ENCODE results near the gene MTMR11. TPM values are rescaled to one million over a fixed set of nuclear protein-coding genes. Genes with fewer than 3 reads are reported as not detected.

MTMR11 gene
- total and polyA plus RNA-seq, 2 donors (not counting 1 experiment from before 2014, with no cell fraction given) = 14.0 to 17.5 TPM

- no peaks in the 10 kb centered on the region for H3K4me1 ChIP-seq (ENCODE audit: control insufficient read depth, extremely low read depth, insufficient read depth, low read length)
- no peaks in the 10 kb centered on the region for H3K9me3 ChIP-seq (ENCODE audit: control insufficient read depth, insufficient read depth, low read depth, low read length)
Observed at GRCh38 chr1:149966405-149966804, 29.7 kb upstream of the MTMR11 start.

GRCh38 chr1:149965440-149965839 is 28.8 kb upstream of the MTMR11 start:
- H3K9ac ChIP-seq (ENCODE audit: insufficient read depth, low read length) = no peak overlapping the region
- H3K79me2 ChIP-seq (ENCODE audit: control insufficient read depth, insufficient read depth, low read length) = no peaks in the 10 kb centered on the region
- H3K36me3 ChIP-seq (ENCODE audit: control insufficient read depth, insufficient read depth, low read length) = peaks cover 6% of the 10 kb centered on the region
- H3K4me1 ChIP-seq (ENCODE audit: control insufficient read depth, extremely low read depth, insufficient read depth, low read length) = no peaks in the 10 kb centered on the region
- no peak overlapping the region for H3K27ac ChIP-seq (ENCODE audit: insufficient read depth, low read length)
- no peak overlapping the region for H3K4me3 ChIP-seq (replicated peaks in 1 of 4; ENCODE audit: control extremely low read depth in 1 of 4, insufficient read depth in 1 of 4, low read depth in 3 of 4, low read length in 4 of 4)
- H3K9me3 ChIP-seq (ENCODE audit: control insufficient read depth, insufficient read depth, low read depth, low read length) = no peaks in the 10 kb centered on the region
- H2AFZ ChIP-seq (ENCODE audit: low read length) = no peak overlapping the region
- no peaks in the 10 kb centered on the region for H3K27me3 ChIP-seq (ENCODE audit: control insufficient read depth, insufficient read depth, low read length)
- no peak overlapping the region for H3K4me2 ChIP-seq (ENCODE audit: extremely low read depth, insufficient read depth, low read length)
- H4K20me1 ChIP-seq (ENCODE audit: control insufficient read depth, extremely low read depth, insufficient read depth, low read length) = no peaks in the 10 kb centered on the region
- TF ChIP-seq CTCF (conservative IDR thresholded peaks at IDR 0.05 in 1 of 2, IDR thresholded peaks at IDR 0.05 in 1 of 2; ENCODE audit: low read depth in 1 of 2, low read length in 2 of 2) (no peak), EZH2 (IDR thresholded peaks at IDR 0.05; ENCODE audit: low read length, missing control alignments) (no peak)
- DNase-seq (ENCODE audit: low read depth in 2 of 2) = no peak

More at GRCh38 chr1:149966405-149966804, 29.7 kb upstream of the MTMR11 start:
- no peak overlapping the region for H3K27ac ChIP-seq (ENCODE audit: insufficient read depth, low read length)
- no peak overlapping the region for H3K4me2 ChIP-seq (ENCODE audit: extremely low read depth, insufficient read depth, low read length)
- no peaks in the 10 kb centered on the region for H4K20me1 ChIP-seq (ENCODE audit: control insufficient read depth, extremely low read depth, insufficient read depth, low read length)
- H3K4me3 ChIP-seq (replicated peaks in 1 of 4; ENCODE audit: control extremely low read depth in 1 of 4, insufficient read depth in 1 of 4, low read depth in 3 of 4, low read length in 4 of 4) = no peak overlapping the region
- H3K27me3 ChIP-seq (ENCODE audit: control insufficient read depth, insufficient read depth, low read length) = no peaks in the 10 kb centered on the region
- H3K79me2 ChIP-seq (ENCODE audit: control insufficient read depth, insufficient read depth, low read length) = no peaks in the 10 kb centered on the region
- H3K9ac ChIP-seq (ENCODE audit: insufficient read depth, low read length) = no peak overlapping the region
- H3K36me3 ChIP-seq (ENCODE audit: control insufficient read depth, insufficient read depth, low read length) = peaks cover 6% of the 10 kb centered on the region
- DNase-seq (ENCODE audit: low read depth in 2 of 2) = no peak
- H2AFZ ChIP-seq (ENCODE audit: low read length) = no peak overlapping the region
- TF ChIP-seq EZH2 (IDR thresholded peaks at IDR 0.05; ENCODE audit: low read length, missing control alignments) (no peak), CTCF (conservative IDR thresholded peaks at IDR 0.05 in 1 of 2, IDR thresholded peaks at IDR 0.05 in 1 of 2; ENCODE audit: low read depth in 1 of 2, low read length in 2 of 2) (no peak)

GRCh38 chr1:149963358-149963757 is 26.7 kb upstream of the MTMR11 start:
- H3K79me2 ChIP-seq (ENCODE audit: control insufficient read depth, insufficient read depth, low read length) = no peaks in the 10 kb centered on the region
- H3K4me1 ChIP-seq (ENCODE audit: control insufficient read depth, extremely low read depth, insufficient read depth, low read length) = no peaks in the 10 kb centered on the region
- no peak for TF ChIP-seq EZH2 (IDR thresholded peaks at IDR 0.05; ENCODE audit: low read length, missing control alignments)
- no peak for TF ChIP-seq CTCF (conservative IDR thresholded peaks at IDR 0.05 in 1 of 2, IDR thresholded peaks at IDR 0.05 in 1 of 2; ENCODE audit: low read depth in 1 of 2, low read length in 2 of 2)
- no peaks in the 10 kb centered on the region for H3K9me3 ChIP-seq (ENCODE audit: control insufficient read depth, insufficient read depth, low read depth, low read length)
- no peaks in the 10 kb centered on the region for H4K20me1 ChIP-seq (ENCODE audit: control insufficient read depth, extremely low read depth, insufficient read depth, low read length)
- H2AFZ ChIP-seq (ENCODE audit: low read length) = no peak overlapping the region
- H3K27ac ChIP-seq (ENCODE audit: insufficient read depth, low read length) = no peak overlapping the region
- H3K4me3 ChIP-seq (replicated peaks in 1 of 4; ENCODE audit: control extremely low read depth in 1 of 4, insufficient read depth in 1 of 4, low read depth in 3 of 4, low read length in 4 of 4) = no peak overlapping the region
- peaks cover 8% of the 10 kb centered on the region for H3K36me3 ChIP-seq (ENCODE audit: control insufficient read depth, insufficient read depth, low read length)
- H3K9ac ChIP-seq (ENCODE audit: insufficient read depth, low read length) = no peak overlapping the region
- peak in 1 of 2 donors; percentile 13 for DNase-seq (ENCODE audit: low read depth in 2 of 2)
- H3K27me3 ChIP-seq (ENCODE audit: control insufficient read depth, insufficient read depth, low read length) = no peaks in the 10 kb centered on the region
- no peak overlapping the region for H3K4me2 ChIP-seq (ENCODE audit: extremely low read depth, insufficient read depth, low read length)
